Measurements from ENCODE around the gene PTPRR. TPM values are rescaled to one million over a fixed set of nuclear protein-coding genes. Genes with fewer than 3 reads are reported as not detected.
A peak's percentile ranks its signal among the peaks of the same experiment; 100 is the strongest.

PTPRR gene
- total and polyA plus RNA-seq, 11 donors, result 0.21 to 1.0 (median 0.40) TPM; not detected in 1

GRCh38 chr12:70590051-70590450 lies 330.5 kb downstream of the PTPRR start:
- 32 to 33% (median 33%) methylated on average over 6 of the region's 6 CpGs for WGBS, 4 donors
- no peak for TF ChIP-seq POLR2A (IDR thresholded peaks at IDR 0.05)
- peak; percentile 71 to 93 (median 82) for TF ChIP-seq CTCF (IDR thresholded peaks at IDR 0.05)

More at GRCh38 chr12:70590051-70590450, 330.5 kb downstream of the PTPRR start:
- intact Hi-C loops (cut with DNase I), result loop anchor here in 8 of 10 donors (2.0 to 10.0 kb wide), 4 partner anchors 55 to 132 kb away; no protein-coding TSS in a partner anchor
- H3K4me1 ChIP-seq, result peaks cover 0 to 15% (median 0%) of the 10 kb centered on the region in 12 donors
- no peak overlapping the region for H3K4me3 ChIP-seq
- H3K27me3 ChIP-seq, result no peaks in the 10 kb centered on the region
- DNase-seq (peak; percentile 63 to 77 (median 66)), ATAC-seq (peak; percentile 64 to 82 (median 76))
- peaks cover 0 to 5% (median 0%) of the 10 kb centered on the region in 12 donors for H3K9me3 ChIP-seq
- H3K36me3 ChIP-seq, result peaks cover 0 to 73% (median 7%) of the 10 kb centered on the region in 9 donors
- H3K27ac ChIP-seq, result no peak overlapping the region

Other genes with a start within 250 kb of the PTPRR start
- gene TSPAN8, start 237.3 kb upstream of the PTPRR start, total RNA-seq, result 1 to 10 TPM in 1 of 9 donors, under 1 TPM in 2, not detected in 6; 0.23 to 1.5 (median 0.27) TPM
- gene TSPAN8, start 237.3 kb upstream of the PTPRR start, polyA plus RNA-seq, result under 1 TPM; 0.26 to 0.30 TPM

Measured in heart left ventricle (tissue), 16 donors.